Measurements from ENCODE around the gene SLC6A18. TPM values are rescaled to one million over a fixed set of nuclear protein-coding genes. Genes with fewer than 3 reads are reported as not detected.

Gene SLC6A18
- total and polyA plus RNA-seq, 2 of the 4 experiments (the other 2 are of a cell fraction), result not detected

GRCh38 chr5:1282131-1282992 is 57.2 kb downstream of the SLC6A18 start:
- H3K79me1 ChIP-seq (ENCODE audit: low read depth in 1 of 2, low read length in 2 of 2), result no peaks in the 10 kb centered on the region
- peaks cover 21% of the 10 kb centered on the region for H3K9me3 ChIP-seq (ENCODE audit: control insufficient read depth, insufficient read depth, low read length)
- ATAC-seq (ENCODE audit: low read depth), result no peak
- WGBS, 2 experiments (ENCODE audit: extremely low coverage in 2 of 2, insufficient read length in 1 of 2), result 52% methylated on average over 12 of the region's 37 CpGs; no CpG with 5 or more reads in 1 of the 2 experiments
- H2AFZ ChIP-seq (replicated peaks; ENCODE audit: low read length, poor library complexity), result no peak overlapping the region
- H3K9me1 ChIP-seq (ENCODE audit: insufficient read depth, low read length), result no peaks in the 10 kb centered on the region
- no peak overlapping the region for H2AK5ac ChIP-seq (ENCODE audit: low read depth, low read length)
- H3K4me1 ChIP-seq (ENCODE audit: control insufficient read depth, insufficient read depth, low read length), result no peaks in the 10 kb centered on the region
- no peak overlapping the region for H3K4me3 ChIP-seq (ENCODE audit: insufficient read depth, low read depth, low read length)
- H3K27me3 ChIP-seq (ENCODE audit: control insufficient read depth, insufficient read depth, low read length), result no peaks in the 10 kb centered on the region
- H2BK5ac ChIP-seq (ENCODE audit: low read depth, low read length, poor library complexity, severe bottlenecking), result no peak overlapping the region
- H3K36me3 ChIP-seq (ENCODE audit: control insufficient read depth, insufficient read depth, low read length), result no peaks in the 10 kb centered on the region
- no peak overlapping the region for H3K56ac ChIP-seq (ENCODE audit: extremely low read depth, insufficient read depth, low read length)
- no peak overlapping the region for H2BK15ac ChIP-seq (ENCODE audit: low read depth, low read length)
- dilution Hi-C loops (cut with HindIII; ENCODE audit: low sequenced_read_pairs, unreplicated experiment) (no loop called here), in situ Hi-C loops (cut with MboI; ENCODE audit: low sequenced_read_pairs) (no loop called here), intact Hi-C loops (cut with micrococcal nuclease) (no loop called here)
- no peak overlapping the region for H3K14ac ChIP-seq (replicated peaks; ENCODE audit: low read depth, low read length)
- no peak overlapping the region for H4K8ac ChIP-seq (ENCODE audit: low read depth in 2 of 2, low read length in 2 of 2)
- no peak overlapping the region for H3K4ac ChIP-seq (ENCODE audit: low read depth, low read length)
- H4K5ac ChIP-seq (ENCODE audit: low read depth, low read length), result no peak overlapping the region
- no peak overlapping the region for H4K91ac ChIP-seq (ENCODE audit: insufficient read depth, low read depth, low read length)
- ChIA-PET POLR2A (ENCODE audit: unreplicated experiment) (no interaction called here), CTCF (no interaction called here)
- H2BK20ac ChIP-seq (ENCODE audit: low read depth, low read length), result no peak overlapping the region
- no peak overlapping the region for H3K27ac ChIP-seq (ENCODE audit: insufficient read depth, low read length)
- H3K4me2 ChIP-seq (ENCODE audit: low read depth, low read length), result no peak overlapping the region
- H4K20me1 ChIP-seq (ENCODE audit: insufficient read depth, low read length), result no peaks in the 10 kb centered on the region
- no TSS peak for BruUV-seq (replicated peaks)
- no peak overlapping the region for H3K18ac ChIP-seq (ENCODE audit: low read depth, low read length)
- TF ChIP-seq MXI1 (IDR thresholded peaks at IDR 0.05; ENCODE audit: borderline replicate concordance, low read depth, low read length) (no peak), CTCF (conservative IDR thresholded peaks at IDR 0.05; ENCODE audit: low read depth, low read length) (no peak), BHLHE40 (IDR thresholded peaks at IDR 0.05; ENCODE audit: low read depth, low read length) (no peak), NFE2L2 (IDR thresholded peaks at IDR 0.05; ENCODE audit: low read depth, low read length) (no peak), USF2 (IDR thresholded peaks at IDR 0.05; ENCODE audit: low read depth, low read length) (no peak)
- no peak for DNase-seq
- H2BK120ac ChIP-seq (ENCODE audit: low read depth, low read length), result no peak overlapping the region
- H3K9ac ChIP-seq (ENCODE audit: low read depth, low read length), result no peak overlapping the region
- no peak overlapping the region for H3K23ac ChIP-seq (ENCODE audit: low read depth, low read length)
- H2AK9ac ChIP-seq (replicated peaks; ENCODE audit: low read depth, low read length, poor library complexity), result no peak overlapping the region
